ENCODE measurements around the gene PPM1F. TPM values are rescaled to one million over a fixed set of nuclear protein-coding genes. Genes with fewer than 3 reads are reported as not detected.

PPM1F gene
- total RNA-seq, 1 donor from 2014 or later, result 25.1 TPM

- no peak overlapping the region for H3K4me3 ChIP-seq (ENCODE audit: low read depth, low read length)
- no peak for DNase-seq (ENCODE audit: low read depth)
- TF ChIP-seq CTCF (conservative IDR thresholded peaks at IDR 0.05; ENCODE audit: low read depth, low read length), result no peak
Measured at GRCh38 chr22:21970800-21971617, 18.4 kb upstream of the PPM1F start.

- H3K4me3 ChIP-seq (ENCODE audit: low read depth, low read length), result no peak overlapping the region
- no peak for DNase-seq (ENCODE audit: low read depth)
- TF ChIP-seq CTCF (conservative IDR thresholded peaks at IDR 0.05; ENCODE audit: low read depth, low read length), result no peak
Measured at GRCh38 chr22:21970037-21970799, 17.6 kb upstream of the PPM1F start.

DNA sequence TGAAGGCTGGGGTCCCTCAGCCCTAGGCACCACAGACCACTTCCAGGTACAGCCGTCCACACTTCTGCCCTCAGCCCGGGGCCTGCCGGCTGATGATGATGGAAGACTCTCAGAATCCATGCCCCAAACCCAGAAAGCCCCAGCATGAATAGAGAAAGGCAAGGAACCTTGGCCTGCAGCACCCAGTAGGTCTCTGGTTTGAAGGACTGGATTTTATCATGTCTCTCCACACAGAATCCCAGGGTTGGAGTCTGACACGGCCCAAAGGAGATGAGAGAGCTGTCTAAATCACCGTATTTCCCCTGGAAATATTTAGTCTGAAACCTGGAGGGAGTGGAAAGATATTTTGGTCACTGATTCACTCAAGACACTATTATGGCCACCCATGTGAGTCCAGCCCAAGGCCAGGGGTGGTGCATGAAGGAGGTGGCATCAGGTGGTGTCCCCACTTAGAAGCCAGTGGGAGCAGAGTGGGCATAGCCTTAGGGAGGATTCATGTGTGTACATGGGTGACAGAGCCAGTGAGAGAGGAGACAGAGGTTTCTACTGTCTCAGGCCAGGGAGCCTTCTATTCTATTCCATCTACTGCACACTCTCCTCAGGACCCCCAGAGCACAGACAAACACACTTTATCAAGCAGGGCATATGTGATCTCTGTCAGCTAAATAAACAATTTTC, 15.9 kb upstream of the PPM1F start:
- no peak for DNase-seq (ENCODE audit: low read depth)
- TF ChIP-seq CTCF (conservative IDR thresholded peaks at IDR 0.05; ENCODE audit: low read depth, low read length), result no peak
- no peak overlapping the region for H3K4me3 ChIP-seq (ENCODE audit: low read depth, low read length)

- TF ChIP-seq CTCF (conservative IDR thresholded peaks at IDR 0.05; ENCODE audit: low read depth, low read length), result no peak
- no peak for DNase-seq (ENCODE audit: low read depth)
- no peak overlapping the region for H3K4me3 ChIP-seq (ENCODE audit: low read depth, low read length)
Measured at GRCh38 chr22:21967693-21968271, 15.1 kb upstream of the PPM1F start.

DNA sequence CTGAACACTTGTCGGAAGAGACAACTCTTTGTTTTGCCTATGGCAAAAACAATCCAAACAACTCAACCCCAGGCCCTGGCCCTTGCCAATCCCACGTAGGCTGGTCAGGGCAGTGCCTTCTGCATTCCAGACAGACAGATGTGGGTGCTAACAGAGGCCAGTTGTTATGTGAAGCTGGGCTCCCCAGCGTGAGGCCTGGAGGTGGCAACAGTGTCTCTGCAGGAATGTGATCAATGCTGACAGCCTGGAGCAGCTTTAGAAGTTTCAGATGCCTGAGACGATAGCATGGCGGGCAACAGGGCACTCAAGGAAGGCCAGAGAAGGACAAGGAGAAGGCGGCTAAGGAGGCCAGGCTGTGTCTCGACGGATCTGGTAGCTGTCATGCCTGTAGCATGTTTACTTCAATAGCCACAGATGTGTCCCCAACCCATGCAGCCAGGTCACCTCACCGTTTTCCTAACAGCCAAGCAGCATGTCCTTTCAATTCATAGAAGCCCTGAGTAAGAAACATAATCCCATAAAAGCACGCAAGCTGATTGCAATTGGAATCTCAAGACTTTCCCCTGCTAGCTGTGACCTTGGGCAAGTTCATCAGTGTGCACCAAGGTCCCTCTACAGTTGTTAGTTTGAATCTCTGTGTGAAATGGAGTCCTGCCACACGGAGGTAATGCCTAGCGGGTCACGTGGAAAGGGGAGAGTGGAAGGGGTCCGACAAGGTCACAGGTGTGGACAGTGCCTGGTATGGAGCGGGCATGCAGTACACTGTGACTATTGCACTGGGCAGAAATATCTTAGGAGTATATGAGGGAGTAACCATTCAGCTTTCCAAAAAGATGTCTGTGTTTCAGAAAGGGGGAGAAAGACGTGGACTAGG, 14.2 kb upstream of the PPM1F start:
- DNase-seq (ENCODE audit: low read depth), result no peak
- H3K4me3 ChIP-seq (ENCODE audit: low read depth, low read length), result no peak overlapping the region
- TF ChIP-seq CTCF (conservative IDR thresholded peaks at IDR 0.05; ENCODE audit: low read depth, low read length), result no peak

- H3K4me3 ChIP-seq (ENCODE audit: low read depth, low read length), result no peak overlapping the region
- DNase-seq (ENCODE audit: low read depth), result no peak
- TF ChIP-seq CTCF (conservative IDR thresholded peaks at IDR 0.05; ENCODE audit: low read depth, low read length), result no peak
Measured at GRCh38 chr22:21965762-21966288, 13.2 kb upstream of the PPM1F start.
